ENCODE measurements around the gene POU4F1.

DNA sequence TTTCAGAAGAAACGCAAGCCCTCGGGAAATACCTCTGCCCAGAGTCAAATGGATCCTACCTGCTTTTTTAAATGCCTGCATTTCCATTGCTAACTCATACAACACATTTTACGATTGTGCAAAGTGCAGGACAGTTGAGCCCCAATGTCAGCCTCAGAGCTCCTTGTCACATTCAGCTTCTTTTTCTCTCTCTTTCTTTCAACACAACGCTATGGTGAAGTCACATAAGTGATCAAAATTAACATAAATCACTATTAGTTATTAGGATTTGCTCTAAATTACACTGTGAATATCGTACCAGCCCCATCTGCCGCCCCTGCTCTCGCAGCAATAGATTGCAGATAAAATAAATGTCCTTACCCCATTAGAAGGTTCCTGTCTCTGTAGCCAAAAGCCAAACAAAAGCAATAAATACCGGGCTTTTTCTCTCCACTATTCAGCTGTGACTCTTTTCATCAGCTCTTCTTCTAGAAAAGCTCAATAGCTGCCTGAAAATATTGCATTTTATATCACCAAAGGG, 8.8 kb downstream of the POU4F1 start:
- TF ChIP-seq POLR2A (IDR thresholded peaks at IDR 0.05; ENCODE audit: insufficient read depth in 1 of 2, low read depth in 2 of 2, low read length in 2 of 2): no peak
- TF ChIP-seq, protein P1, sequence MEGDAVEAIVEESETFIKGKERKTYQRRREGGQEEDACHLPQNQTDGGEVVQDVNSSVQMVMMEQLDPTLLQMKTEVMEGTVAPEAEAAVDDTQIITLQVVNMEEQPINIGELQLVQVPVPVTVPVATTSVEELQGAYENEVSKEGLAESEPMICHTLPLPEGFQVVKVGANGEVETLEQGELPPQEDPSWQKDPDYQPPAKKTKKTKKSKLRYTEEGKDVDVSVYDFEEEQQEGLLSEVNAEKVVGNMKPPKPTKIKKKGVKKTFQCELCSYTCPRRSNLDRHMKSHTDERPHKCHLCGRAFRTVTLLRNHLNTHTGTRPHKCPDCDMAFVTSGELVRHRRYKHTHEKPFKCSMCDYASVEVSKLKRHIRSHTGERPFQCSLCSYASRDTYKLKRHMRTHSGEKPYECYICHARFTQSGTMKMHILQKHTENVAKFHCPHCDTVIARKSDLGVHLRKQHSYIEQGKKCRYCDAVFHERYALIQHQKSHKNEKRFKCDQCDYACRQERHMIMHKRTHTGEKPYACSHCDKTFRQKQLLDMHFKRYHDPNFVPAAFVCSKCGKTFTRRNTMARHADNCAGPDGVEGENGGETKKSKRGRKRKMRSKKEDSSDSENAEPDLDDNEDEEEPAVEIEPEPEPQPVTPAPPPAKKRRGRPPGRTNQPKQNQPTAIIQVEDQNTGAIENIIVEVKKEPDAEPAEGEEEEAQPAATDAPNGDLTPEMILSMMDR (CRISPR knock-in tag; IDR thresholded peaks at IDR 0.05): no peak
